Measurements from ENCODE around the gene FOXI3. TPM values are rescaled to one million over a fixed set of nuclear protein-coding genes. Genes with fewer than 3 reads are reported as not detected.
A peak's percentile ranks its signal among the peaks of the same experiment; 100 is the strongest.

FOXI3 gene
- total and polyA plus RNA-seq, 2 donors (not counting 3 experiments of a cell fraction or from before 2014, with no cell fraction given), result not detected

GRCh38 chr2:88451811-88452564 is 505 bp downstream of the FOXI3 start:
- H3K4me1 ChIP-seq (ENCODE audit: control insufficient read depth, extremely low read depth, insufficient read depth, low read length), result peaks cover 3% of the 10 kb centered on the region
- H4K20me1 ChIP-seq (replicated peaks; ENCODE audit: control insufficient read depth, extremely low read depth, insufficient read depth, low read length), result no peaks in the 10 kb centered on the region
- H3K27ac ChIP-seq (ENCODE audit: insufficient read depth, low read depth, low read length), result no peak overlapping the region
- TF ChIP-seq MAX (IDR thresholded peaks at IDR 0.05; ENCODE audit: insufficient read depth, insufficient read length) (no peak), EZH2 (IDR thresholded peaks at IDR 0.05; ENCODE audit: borderline replicate concordance, low read depth, low read length, severe bottlenecking) (peak; percentile 100)
- dilution Hi-C loops (cut with MboI; ENCODE audit: extremely low pct_ligation_motif_present, low sequenced_read_pairs) (no loop called here), intact Hi-C loops (cut with micrococcal nuclease) (no loop called here)
- DNase-seq (ENCODE audit: low read depth, low spot score) (no peak), FAIRE-seq (no peak)
- H3K36me3 ChIP-seq (ENCODE audit: control insufficient read depth in 2 of 2, extremely low read depth in 1 of 2, insufficient read depth in 2 of 2, low read length in 2 of 2), result no peaks in the 10 kb centered on the region
- peaks cover 36 to 44% of the 10 kb centered on the region in 2 experiments for H3K27me3 ChIP-seq (ENCODE audit: control insufficient read depth in 2 of 2, insufficient read depth in 2 of 2, low read length in 2 of 2)
- H3K9ac ChIP-seq (replicated peaks; ENCODE audit: extremely low read depth, insufficient read depth, low read length), result no peak overlapping the region
- CTCF ChIA-PET, result no interaction called here
- no peak overlapping the region for H2AFZ ChIP-seq (ENCODE audit: low read depth, low read length)
- H3K9me1 ChIP-seq (replicated peaks; ENCODE audit: control insufficient read depth, extremely low read depth, insufficient read depth, low read length), result no peaks in the 10 kb centered on the region
- no peak overlapping the region for H3K4me2 ChIP-seq (ENCODE audit: insufficient read depth, low read length)
- POLR2A ChIA-PET, result interaction anchor here (0.7 kb wide), 1 partner anchor 165 kb away, joined by 3 read pairs; no protein-coding TSS in a partner anchor
- no TSS peak for BruUV-seq (replicated peaks)
- no peaks in the 10 kb centered on the region for H3K79me2 ChIP-seq (ENCODE audit: control insufficient read depth, insufficient read depth, low read length)
- H3K4me3 ChIP-seq (replicated peaks in 1 of 3; ENCODE audit: insufficient read depth in 1 of 3, low read depth in 1 of 3, low read length in 3 of 3), result no peak overlapping the region
- H3K9me3 ChIP-seq (replicated peaks; ENCODE audit: control insufficient read depth, insufficient read depth, low read length), result no peaks in the 10 kb centered on the region

GRCh38 chr2:88450925-88451810 is 1.3 kb downstream of the FOXI3 start:
- TF ChIP-seq EZH2 (IDR thresholded peaks at IDR 0.05; ENCODE audit: borderline replicate concordance, low read depth, low read length, severe bottlenecking) (no peak), FOS (IDR thresholded peaks at IDR 0.05; ENCODE audit: borderline replicate concordance, insufficient read depth, low read length) (no peak), MAX (IDR thresholded peaks at IDR 0.05; ENCODE audit: insufficient read depth, insufficient read length) (no peak), POLR2A (IDR thresholded peaks at IDR 0.05; ENCODE audit: low read depth, low read length) (no peak), CTCF (IDR thresholded peaks at IDR 0.05; ENCODE audit: extremely low read depth in 1 of 2, insufficient read depth in 1 of 2, low read depth in 1 of 2, low read length in 2 of 2) (no peak)
- DNase-seq (ENCODE audit: low read depth, low spot score), result no peak
- ChIA-PET POLR2A (interaction anchor here (0.7 kb wide), 1 partner anchor 164 kb away, joined by 3 read pairs; no protein-coding TSS in a partner anchor), CTCF (no interaction called here)
- Histone ChIP-seq H2AFZ (ENCODE audit: low read depth, low read length) (no peak overlapping the region), H3K4me3 (replicated peaks in 1 of 3; ENCODE audit: insufficient read depth in 1 of 3, low read depth in 1 of 3, low read length in 3 of 3) (no peak overlapping the region), H3K9me1 (replicated peaks; ENCODE audit: control insufficient read depth, extremely low read depth, insufficient read depth, low read length) (no peaks in the 10 kb centered on the region), H4K20me1 (replicated peaks; ENCODE audit: control insufficient read depth, extremely low read depth, insufficient read depth, low read length) (no peaks in the 10 kb centered on the region), H3K36me3 (ENCODE audit: control insufficient read depth in 2 of 2, extremely low read depth in 1 of 2, insufficient read depth in 2 of 2, low read length in 2 of 2) (no peaks in the 10 kb centered on the region), H3K9me3 (replicated peaks; ENCODE audit: control insufficient read depth, insufficient read depth, low read length) (no peaks in the 10 kb centered on the region), H3K4me1 (ENCODE audit: control insufficient read depth, extremely low read depth, insufficient read depth, low read length) (peaks cover 3% of the 10 kb centered on the region), H3K27me3 (ENCODE audit: control insufficient read depth in 2 of 2, insufficient read depth in 2 of 2, low read length in 2 of 2) (peaks cover 36 to 44% of the 10 kb centered on the region in 2 experiments), H3K79me2 (ENCODE audit: control insufficient read depth, insufficient read depth, low read length) (no peaks in the 10 kb centered on the region), H3K4me2 (ENCODE audit: insufficient read depth, low read length) (no peak overlapping the region), H3K27ac (ENCODE audit: insufficient read depth, low read depth, low read length) (no peak overlapping the region), H3K9ac (replicated peaks; ENCODE audit: extremely low read depth, insufficient read depth, low read length) (no peak overlapping the region)
- dilution Hi-C loops (cut with MboI; ENCODE audit: extremely low pct_ligation_motif_present, low sequenced_read_pairs) (no loop called here), intact Hi-C loops (cut with micrococcal nuclease) (no loop called here)
- BruUV-seq (replicated peaks), result no TSS peak
- no peak for FAIRE-seq

Measured in endothelial cell of umbilical vein (primary cell).